ENCODE measurements around the gene ANKLE1.
"Not testable (repeated sequence)": the region's sequence is repeated elsewhere in the genome, so short reads cannot be mapped to it uniquely, and the experiment has no call there.

Gene ANKLE1

DNA sequence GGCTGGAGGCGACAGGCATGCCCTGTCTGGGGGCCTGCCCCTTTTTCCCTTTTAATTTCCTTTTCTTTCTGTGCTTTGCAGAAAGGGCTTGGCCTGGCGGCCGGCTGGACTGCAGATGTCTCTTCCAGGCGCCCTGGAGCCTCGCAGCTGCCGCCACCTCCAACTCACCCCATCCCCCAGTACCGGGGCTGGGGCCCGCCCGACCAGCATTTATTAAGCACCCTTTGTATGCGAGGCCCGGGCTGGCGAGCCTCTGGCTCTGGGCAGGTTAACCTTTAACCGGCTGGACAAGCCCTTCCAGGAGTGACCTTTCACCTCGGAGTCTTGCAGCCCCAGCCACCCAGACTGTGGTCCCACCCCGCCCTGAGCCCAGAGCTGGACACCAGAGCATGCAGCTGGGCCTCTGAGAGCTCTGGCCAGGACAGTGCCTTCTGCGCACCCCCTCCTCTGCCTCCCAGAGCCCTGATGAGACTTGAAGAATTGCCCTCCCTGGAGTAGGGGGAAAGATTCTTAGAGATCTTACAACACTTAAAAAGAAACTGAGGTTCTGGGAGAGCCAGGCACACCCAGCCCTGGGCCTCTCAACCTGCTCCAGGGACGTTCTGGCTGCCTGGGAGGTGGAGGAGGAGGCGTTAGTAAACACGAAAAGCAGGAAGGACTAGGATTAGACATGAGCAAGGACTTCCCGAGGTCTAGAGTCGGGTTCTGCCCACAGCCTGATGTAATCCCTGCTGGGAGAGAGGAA, 34.8 kb upstream of the ANKLE1 start:
- DNase-seq (ENCODE audit: low read depth): no peak

DNA sequence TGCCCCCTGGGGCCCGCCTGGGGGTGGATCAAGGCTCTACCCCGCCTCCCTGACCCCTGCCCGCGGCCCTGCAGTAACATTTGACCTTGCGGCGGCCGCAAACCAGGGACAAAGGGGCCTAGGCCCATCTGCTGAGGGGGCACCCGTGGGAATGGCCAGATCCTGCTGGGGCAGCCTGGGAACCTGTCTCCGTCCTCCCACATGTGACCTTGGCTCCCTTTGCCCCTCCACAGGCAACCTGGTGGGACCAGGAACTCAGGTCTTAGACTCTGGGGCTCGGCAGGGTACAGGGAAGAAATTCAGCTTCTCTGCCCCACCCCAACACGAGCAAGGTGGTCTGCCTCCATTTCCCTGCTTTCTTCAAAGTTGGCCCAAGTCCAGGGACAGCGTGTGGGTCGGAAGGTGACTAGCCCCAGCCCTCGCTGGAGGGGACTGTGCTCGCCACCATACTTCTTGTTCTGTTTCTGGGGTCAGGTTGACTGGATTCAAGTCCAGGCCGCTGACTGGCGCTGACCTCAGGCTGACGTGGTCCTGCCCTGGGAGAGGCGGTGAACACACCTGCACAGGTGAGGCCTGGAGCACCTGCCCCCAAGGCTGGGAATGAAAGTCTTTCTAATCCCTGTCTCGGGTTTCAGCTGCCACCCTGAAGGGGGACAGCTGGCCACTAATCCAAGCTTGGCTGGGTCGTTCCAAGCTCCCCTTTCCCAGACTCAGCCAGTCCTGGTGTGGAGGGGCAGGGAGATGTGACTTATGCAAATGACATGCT, 33.5 kb upstream of the ANKLE1 start:
- DNase-seq (ENCODE audit: low read depth): no peak

GRCh38 chr19:17249887-17250548, 31.7 kb upstream of the ANKLE1 start:
- no peak for DNase-seq (ENCODE audit: low read depth)

DNA sequence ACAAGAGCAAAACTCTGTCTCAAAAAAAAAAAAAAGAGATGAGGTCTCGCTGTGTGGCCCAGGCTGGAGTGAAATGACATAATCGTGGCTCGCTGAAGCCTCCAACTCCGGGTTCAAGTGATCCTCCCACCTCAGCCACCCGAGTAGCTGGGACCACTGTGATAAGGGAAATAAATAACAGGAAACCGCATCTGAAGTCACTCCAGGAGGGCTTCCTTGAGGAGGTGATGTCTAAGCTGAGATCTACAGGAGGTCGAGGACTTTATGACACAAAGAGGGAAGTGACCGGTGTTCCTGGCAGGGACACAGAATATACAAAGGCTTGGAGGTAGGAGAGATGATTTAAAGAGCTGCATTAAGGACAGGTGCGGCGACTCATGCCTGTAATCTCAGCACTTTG, 27.1 kb upstream of the ANKLE1 start:
- DNase-seq (ENCODE audit: low read depth): no peak

DNA sequence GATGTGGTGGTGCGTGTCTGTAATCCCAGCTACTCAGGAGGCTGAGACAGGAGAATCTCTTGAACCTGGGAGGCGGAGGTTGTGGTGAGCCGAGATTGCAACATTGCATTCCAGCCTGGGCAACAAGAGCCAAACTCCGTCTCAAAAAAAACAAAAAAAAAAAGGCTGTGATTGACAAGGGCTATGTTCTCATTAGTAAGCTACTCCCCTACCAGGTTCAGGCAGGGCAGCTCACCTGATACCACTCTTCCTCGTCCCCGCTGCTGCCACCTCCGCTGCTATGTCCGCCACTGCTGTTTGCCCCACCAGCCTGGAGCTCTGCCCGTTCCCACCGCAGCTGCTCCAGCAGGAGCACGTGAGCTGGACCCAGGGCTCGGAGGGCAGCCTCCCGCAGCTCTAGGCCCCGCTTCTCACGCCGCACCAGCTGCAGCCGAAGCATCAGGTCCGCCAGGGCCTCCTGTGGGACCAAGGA, 26.5 kb upstream of the ANKLE1 start:
- DNase-seq (ENCODE audit: low read depth): no peak

GRCh38 chr19:17256130-17256529, 25.6 kb upstream of the ANKLE1 start:
- no peak for DNase-seq (ENCODE audit: low read depth)

- no peak for DNase-seq (ENCODE audit: low read depth)
These were observed 22.5 kb upstream of the ANKLE1 start for GRCh38 chr19:17259118-17259780.

DNA sequence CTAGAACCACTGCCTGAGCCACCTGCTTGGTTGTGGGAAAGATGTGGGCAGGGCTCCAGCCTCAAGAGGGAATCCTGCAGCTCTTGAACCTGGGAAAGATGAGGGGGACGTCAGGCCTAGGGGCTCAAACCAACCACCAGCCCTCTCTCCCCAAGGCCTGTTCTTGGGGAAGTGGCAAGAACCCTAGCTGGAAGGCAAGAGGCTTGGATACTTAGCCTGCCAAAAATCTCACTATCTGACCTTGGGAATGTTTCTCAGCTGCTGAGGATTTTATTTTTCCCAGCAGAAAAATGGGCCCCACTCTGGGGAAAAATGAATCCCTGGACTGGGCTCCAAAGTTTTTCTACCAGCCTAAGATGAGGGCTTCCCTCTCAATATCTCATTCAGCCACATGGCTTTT, 21.8 kb upstream of the ANKLE1 start:
- DNase-seq (ENCODE audit: low read depth): no peak

DNA sequence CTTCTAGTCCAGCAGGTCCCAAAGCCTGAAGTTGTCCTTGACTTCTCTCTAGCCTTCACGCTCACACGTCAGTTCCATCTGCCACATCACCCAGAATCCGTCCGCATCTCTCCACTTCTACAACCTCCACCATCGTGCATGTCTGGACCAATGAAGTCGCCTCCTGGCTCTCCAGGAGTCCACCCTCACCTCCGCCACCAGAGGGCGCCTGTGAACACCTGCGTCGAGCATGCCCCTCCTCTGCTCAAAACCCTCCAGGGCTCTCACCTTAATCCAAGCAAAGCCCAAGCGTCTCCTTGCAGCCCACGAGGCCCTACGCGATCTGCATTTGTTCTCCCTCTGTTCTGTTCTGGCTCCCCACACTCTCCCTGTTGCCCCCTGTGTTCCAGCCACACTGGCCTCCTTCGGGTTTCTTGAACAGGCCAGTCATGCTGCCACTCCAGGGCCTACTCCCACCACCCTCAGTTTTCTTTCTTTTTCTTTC, 20.8 kb upstream of the ANKLE1 start:
- DNase-seq (ENCODE audit: low read depth): no peak

- no peak for DNase-seq (ENCODE audit: low read depth)
These were observed 19.1 kb upstream of the ANKLE1 start for GRCh38 chr19:17262557-17262956.

DNA sequence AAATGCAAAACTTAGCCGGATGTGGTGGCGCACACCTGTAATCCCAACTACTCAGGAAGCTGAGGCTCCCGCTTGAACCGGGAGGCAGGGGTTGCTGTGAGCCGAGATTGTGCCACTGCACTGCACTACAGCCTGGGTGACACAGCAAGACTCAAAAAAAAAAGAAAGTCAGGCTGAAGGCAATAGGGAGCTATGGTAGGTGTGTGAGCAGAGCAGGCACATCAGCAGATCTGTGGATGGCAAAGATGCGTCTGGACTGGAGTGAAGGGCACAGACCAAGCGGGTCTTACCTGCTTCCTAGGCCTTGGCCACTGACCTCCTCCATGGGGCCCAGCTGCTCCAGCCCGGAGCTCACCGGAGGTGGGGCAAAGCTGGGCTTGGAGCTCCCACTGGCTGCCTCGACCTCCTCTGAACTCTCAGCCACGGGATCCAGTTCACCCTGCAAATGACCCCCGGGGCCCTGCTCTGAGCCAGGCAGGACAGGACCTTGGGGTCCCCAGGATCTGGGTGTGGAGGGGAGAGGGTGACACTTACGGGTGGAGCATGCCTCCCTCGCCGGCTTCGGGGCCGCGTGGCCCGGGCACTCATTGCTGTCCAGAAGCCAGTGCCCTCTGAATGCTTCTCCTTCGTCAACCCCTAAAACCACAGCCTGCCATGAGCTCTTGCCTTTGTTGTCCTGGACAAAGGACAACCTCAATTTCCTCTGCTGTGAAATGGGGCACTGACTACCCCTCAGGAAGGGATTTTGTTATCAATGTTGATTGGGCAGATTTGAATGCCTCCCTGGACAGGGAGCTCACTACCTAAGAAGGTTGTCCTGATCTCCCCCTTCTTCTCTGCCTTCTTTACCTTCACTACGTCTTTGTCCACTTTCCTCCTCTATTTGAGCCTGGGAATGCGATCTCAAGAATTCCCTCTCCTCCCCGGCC, 17.7 kb upstream of the ANKLE1 start:
- DNase-seq (ENCODE audit: low read depth): no peak

- DNase-seq (ENCODE audit: low read depth): no peak
These were observed 17.1 kb upstream of the ANKLE1 start, which contains the start of gene USHBP1 for GRCh38 chr19:17264641-17264979. TSS of gene USHBP1 (minus strand) at chr19:17264745. CDS start at chr19:17264299, 446 bp downstream.

DNA sequence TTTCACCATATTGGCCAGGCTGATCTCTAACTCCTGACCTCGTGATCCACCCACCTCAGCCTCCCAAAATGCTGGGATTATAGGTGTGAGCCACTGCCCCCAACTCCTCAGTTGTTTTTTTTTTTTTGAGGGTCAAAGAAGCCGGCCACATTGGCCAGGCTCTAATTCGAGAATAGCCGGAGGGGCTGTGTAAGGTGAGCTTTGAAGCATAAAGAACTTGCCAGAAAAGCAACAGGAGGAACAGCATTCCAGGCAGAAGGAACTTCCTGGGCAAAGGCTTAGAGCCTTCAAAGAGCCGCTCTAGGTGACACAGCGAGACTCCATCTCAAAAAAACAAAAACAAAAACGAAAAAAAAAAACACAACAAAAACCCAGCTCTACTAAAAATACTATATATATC, 15.7 kb upstream of the ANKLE1 start:
- no peak for DNase-seq (ENCODE audit: low read depth)

DNA sequence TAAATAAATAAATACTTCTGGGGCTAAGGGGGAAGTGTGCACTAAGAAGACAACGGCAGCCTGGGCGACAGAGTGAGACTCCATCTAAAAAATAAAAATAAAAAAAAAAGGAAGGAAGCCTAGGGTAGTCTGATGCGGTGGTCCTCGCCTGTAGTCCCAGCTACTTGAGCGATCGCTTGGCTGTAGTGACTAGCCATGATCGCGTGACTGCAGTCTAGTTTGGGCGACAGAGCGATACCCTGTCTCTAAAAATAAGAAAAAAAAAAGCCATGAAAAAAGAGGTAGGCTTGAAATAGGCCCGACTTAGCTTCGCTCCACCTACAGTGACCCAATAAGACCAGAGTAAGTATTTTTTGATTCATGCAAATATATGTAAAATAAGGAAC, 15.1 kb upstream of the ANKLE1 start:
- DNase-seq (ENCODE audit: low read depth): no peak

GRCh38 chr19:17266975-17267788, 14.5 kb upstream of the ANKLE1 start, which contains the start of gene BABAM1:
TSS of gene BABAM1 (plus strand) at chr19:17267443. CDS start at chr19:17268807, 1,364 bp downstream.
- DNase-seq (ENCODE audit: low read depth): peak; percentile 93

DNA sequence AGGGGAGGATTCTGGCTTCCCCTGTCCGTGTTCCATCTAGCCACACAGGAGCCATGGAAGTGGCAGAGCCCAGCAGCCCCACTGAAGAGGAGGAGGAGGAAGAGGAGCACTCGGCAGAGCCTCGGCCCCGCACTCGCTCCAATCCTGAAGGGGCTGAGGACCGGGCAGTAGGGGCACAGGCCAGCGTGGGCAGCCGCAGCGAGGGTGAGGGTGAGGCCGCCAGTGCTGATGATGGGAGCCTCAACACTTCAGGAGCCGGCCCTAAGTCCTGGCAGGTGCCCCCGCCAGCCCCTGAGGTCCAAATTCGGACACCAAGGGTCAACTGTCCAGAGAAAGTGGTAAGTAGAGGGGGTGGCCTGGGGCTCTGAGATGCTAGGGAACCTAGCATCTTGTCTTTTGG, 12.9 kb upstream of the ANKLE1 start:
- DNase-seq (ENCODE audit: low read depth): no peak

- not testable (repeated sequence) for DNase-seq (ENCODE audit: low read depth)
These were observed 6.8 kb upstream of the ANKLE1 start for GRCh38 chr19:17274892-17275291.

GRCh38 chr19:17275441-17276175, 6.1 kb upstream of the ANKLE1 start:
- no peak for DNase-seq (ENCODE audit: low read depth)

DNA sequence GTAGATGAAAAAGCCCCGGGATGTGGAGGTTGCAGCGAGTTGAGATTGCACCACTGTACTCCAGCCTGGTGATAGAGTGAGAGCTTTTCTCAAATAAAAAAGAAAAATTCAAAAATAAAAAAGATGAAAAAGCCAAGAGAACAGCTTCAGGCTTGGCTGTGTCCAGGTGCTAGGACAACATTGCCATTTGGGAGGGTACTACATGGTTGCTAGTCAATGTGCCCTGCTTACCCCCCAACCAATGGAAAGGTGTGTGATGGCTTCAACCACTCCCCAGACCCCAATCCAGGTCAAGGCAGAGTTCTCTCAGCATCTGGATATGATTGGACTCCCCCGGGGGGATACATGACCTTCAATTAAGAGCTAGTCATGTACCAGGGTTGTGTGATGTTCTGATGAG, 2.3 kb upstream of the ANKLE1 start:
- DNase-seq (ENCODE audit: low read depth): no peak

All from HS-27A (cell line).